Measurements from ENCODE around the gene FCRL3.

DNA sequence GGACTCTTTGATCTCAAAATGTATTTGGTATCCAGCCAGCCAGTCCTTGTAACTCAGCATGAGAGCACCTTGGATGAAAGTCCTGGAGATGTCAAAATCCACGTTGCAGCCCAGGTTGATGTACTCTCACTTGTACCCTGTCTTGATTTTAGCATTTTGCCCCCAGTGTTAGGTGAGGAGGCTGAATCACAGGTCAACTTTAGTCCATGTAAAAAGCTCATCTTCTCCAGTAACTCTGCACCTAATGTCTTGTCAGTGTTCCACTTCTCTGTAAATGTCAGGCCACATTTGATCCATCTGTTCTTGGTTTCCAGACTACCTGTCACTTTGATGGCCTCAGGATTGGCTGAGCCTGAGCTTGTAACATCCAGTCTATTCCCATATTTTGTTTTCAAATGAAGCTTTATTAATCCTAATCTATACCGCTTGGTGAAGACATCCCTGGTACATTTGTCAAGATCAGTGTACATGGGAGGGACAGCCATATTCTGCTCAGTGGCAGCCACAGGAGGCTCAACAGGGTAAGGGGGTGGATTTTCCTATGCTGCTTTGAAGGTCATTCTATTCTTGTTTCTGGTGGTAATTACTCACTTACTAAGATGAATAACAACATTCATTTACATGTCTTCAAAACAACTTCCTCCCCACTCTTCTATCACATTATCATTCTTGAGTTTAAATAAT lies 24.1 kb upstream of the FCRL3 start:
- TF ChIP-seq POLR2A (IDR thresholded peaks at IDR 0.05): no peak
- TF ChIP-seq, protein P1, sequence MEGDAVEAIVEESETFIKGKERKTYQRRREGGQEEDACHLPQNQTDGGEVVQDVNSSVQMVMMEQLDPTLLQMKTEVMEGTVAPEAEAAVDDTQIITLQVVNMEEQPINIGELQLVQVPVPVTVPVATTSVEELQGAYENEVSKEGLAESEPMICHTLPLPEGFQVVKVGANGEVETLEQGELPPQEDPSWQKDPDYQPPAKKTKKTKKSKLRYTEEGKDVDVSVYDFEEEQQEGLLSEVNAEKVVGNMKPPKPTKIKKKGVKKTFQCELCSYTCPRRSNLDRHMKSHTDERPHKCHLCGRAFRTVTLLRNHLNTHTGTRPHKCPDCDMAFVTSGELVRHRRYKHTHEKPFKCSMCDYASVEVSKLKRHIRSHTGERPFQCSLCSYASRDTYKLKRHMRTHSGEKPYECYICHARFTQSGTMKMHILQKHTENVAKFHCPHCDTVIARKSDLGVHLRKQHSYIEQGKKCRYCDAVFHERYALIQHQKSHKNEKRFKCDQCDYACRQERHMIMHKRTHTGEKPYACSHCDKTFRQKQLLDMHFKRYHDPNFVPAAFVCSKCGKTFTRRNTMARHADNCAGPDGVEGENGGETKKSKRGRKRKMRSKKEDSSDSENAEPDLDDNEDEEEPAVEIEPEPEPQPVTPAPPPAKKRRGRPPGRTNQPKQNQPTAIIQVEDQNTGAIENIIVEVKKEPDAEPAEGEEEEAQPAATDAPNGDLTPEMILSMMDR (IDR thresholded peaks at IDR 0.05): no peak
- TF ChIP-seq POLR2AphosphoS5 (IDR thresholded peaks at IDR 0.05): no peak

All from upper lobe of left lung (tissue), 4 donors.